Hindlimb muscle (tissue), 1 donor: Measurements from ENCODE around the gene CBX7. TPM values are rescaled to one million over a fixed set of nuclear protein-coding genes. Genes with fewer than 3 reads are reported as not detected.

ENCODE experiments used
- DNase-seq: peaks from one replicate; pipeline ENCODE4 v3.0.0-alpha.2; 2013
- polyA plus RNA-seq: library from polyadenylated mRNA; unstranded; fragments of 120-200 nt; gene quantifications from one replicate; pipeline ENCODE4 v1.2.1, GENCODE V29; 2013; ENCODE audit not compliant: insufficient read length

The CBX7 gene
- polyA plus RNA-seq, 1 donor, result 5.7 TPM

DNA sequence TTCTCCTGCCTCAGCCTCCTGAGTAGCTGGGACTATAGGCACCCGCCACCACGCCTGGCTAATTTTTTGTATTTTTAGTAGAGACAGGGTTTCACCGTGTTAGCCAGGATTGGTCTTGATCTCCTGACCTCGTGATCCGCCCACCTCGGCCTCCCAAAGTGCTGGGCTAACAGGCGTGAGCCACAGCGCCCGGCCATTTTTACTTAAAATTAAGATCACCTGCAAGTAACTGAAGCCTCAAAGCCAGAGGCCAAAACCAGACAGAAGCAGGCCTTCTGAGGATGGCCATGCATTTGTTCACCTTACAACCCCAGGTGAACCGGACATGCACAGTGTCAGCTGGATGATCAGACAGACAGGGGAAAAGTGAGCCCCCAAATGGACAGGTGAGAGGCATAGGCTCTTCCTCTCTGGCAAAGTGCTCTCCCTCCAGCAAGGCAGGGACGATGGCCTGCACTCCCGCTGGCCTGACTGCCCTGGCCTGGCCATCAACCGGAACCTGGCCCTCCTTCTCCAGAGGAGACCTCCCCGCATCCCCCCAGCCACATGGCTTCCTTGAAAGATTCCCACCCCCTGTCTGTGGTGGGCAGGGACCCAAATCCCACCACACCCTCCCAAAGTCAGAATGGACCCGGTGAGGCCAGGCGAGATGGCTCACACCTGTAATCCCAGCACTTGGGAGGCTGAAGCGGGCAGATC lies 29.6 kb downstream of the CBX7 start:
- no peak for DNase-seq

DNA sequence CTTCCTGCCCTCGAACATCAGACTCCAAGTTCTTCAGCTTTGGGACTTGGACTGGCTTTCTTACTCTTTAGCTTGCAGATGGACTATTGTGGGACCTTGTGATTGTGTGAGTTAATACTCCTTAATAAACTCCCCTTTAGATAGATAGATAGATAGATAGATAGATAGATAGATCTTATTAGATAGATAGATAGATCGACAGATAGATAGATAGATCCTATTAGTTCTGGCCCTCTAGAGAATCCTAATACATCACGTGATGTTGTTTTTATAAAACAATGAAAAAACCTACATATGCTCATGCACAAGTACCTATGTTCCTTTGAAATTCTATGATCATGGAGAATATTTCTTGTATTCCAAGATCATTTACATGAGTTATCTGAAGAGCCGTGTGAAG lies 31.5 kb downstream of the CBX7 start:
- no peak for DNase-seq

DNA sequence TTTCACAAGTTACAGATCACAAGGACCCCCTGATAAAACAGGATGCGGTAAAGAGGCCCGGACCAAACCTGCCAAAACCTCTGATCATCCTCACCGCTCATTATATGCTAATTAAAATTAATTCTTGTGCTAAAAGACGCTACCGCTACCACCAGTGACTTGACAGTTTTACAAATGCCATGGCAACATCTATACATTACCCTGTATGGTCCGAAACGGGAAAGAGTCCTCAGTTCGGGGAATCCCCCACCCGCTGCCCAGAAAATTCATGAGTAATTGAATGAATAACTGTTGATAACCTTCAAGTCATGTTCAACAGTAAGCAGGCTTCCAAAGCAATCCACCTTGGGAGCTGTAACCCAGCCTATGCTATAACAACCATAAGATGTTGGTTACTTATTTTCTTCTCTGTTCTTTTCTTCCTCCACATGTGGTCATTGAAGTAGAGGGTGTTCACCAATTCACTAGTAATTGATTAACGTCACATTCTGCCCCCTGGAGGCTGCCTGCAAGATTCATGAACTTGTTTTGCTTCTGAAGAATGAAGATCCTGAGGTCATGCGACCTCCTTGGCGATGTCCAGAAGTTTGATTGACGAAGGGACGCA lies 34.8 kb downstream of the CBX7 start:
- peak; percentile 34 for DNase-seq

DNA sequence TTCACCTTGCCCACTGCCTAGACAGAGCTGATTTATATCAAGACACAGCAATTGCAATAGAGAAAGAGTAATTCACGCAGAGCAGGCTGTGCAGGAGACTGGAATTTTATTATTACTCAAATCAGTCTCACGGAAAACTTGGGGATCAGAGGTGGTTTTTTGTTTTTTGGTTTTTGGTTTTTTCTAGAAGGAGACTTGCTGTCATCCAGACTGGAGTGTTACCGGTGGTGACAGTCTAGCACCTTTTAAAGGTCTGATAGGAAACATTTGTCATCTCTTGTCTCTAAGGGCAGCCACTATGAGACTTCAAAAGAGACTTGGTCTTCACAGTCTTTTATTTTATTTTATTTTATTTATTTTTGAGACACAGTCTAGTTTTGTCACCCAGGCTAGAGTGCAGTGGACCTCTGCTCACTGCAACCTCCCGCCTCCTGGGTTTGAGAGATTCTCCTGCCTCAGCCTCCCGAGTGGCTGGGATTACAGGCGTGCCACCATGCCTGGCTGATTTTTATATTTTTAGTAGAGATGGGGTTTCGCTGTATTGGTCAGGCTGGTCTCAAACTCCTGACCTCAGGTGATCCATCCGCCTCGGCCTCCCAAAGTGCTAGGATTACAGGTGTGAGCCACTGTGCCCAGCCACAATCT lies 36.4 kb downstream of the CBX7 start:
- DNase-seq, result no peak

DNA sequence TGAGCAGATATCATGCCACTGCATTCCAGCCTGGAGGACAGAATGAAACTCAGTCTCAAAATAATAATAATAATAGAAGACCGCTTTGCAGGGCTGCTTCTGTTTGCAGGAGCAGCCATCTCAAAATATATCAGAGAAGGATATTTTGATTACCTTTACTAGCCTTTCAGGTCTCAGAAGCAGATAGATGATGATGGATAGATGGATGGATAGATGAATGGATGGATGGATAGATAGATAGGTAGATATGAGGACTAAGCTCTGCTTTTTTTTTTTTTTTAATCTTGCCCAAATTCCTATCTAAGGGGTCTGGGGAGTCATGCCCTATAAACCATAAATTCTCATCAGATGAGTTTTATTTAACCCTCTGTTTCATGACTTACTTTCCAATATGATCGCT lies 36.9 kb downstream of the CBX7 start:
- DNase-seq, result no peak

DNA sequence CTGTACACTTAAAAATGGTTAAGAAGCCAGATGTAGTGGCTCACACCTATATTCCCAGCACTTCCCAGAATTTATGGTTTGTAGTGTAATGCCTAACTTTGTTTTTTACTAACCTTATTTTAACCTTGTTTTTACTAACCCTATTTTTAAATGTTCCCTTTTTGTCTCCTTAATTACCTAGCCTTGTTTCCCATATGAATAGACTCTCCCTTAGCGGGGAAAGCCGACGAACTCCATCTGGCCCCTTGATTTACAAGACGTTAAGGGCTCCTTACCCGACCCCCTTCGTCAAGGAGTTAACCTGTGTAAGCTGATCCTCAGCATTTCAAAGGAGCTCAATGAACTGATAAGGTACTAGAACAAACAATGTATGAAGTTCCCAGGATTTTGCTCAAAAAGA lies 38.4 kb downstream of the CBX7 start:
- no peak for DNase-seq

DNA sequence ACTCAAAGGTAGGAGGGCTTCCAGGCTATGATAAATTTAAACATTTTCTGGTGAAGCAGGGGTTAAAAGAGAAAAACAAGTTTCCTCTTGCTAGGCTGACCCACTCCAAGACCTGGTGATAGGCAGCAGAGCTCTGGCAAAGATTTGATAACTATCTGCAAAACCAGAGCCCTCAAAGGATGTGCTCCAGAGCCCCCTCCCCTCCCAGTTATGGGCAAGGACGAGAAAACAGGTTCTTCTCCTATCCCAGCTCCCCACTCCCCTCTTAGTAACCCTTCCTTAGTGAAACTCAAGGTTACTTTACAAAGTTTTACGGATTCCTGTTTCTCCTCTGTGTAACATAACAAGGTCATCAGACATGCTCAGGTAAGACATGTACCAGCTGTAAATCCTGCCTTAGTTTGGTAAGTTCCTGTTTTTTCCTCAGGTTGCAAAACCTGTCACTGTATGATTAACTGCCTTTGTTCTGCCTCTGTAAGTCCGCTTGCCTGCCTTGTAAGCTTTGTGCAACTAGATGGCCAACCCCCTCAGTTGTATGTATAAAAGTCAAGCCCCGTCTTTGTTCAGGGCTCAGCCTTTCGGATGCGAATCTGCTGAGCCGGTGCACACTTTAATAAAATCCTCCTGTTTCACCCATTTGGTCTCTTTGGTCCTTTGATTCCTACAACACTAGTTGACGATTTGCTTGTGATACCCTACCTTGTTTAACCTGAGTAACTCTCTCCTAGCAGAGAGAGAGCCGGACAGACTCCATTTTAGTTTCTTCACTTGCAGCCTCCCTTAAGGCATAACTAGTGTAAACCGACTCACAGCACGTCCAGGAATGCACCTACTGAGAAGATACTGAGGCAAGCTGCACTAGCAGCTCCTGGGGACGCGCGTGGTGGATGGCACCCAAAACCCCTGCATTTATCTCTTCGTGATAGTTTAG lies 41.6 kb downstream of the CBX7 start:
- no peak for DNase-seq

DNA sequence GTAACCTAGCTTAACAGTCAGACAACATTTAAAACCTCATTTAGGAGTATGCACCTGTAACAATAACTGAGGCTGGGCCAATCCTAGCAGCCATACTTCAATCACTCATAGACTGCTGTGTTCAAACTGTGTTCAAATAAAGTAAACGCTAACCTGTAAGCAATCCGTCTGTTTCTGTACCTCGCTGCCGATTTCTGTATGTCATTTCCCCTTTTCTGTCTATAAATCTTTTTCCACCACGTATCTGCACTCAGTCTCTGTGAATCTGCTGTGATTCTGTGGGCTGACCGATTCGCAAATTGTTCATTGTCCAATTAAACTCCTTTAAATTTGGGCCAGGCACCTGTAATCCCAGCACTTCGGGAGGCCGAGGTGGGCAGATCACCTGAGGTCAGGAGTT lies 43.1 kb downstream of the CBX7 start:
- no peak for DNase-seq

DNA sequence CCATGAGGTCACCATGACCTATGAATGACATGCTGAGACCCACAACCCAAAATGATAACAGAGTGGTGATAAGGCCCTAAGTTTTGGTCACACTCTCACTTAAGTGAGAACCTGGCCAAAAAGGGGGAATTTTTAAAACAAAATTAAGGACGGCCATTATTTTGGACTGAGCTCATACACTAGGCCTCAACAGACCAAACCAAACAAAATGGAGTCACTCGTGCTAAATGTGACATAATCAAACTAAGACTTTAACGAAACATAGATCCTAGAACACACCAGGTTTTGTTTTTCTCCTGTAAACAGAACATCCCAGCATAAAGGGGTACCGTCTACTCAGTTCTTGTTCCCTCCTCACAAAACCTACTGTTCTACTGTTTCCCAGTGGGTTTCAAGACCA lies 44.0 kb downstream of the CBX7 start:
- DNase-seq, result no peak

DNA sequence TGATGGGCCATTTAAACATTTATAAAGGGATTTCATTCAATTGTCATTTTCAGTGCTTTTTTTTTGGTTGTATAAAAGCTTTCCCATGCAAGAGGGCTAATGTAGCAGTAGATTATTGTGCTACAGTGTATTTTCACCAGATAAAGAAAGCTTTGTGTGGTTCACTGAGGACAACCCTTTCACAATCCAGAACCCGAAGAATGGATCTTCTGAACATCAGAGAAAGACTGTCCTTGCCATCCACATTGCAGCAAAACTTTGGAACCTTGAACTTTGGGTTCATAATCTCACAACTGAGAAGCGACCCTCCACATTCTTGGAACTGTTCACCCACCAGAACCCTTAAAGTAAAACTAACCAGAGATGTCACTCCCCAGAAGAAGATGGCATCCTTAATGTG lies 46.2 kb downstream of the CBX7 start:
- no peak for DNase-seq

DNA sequence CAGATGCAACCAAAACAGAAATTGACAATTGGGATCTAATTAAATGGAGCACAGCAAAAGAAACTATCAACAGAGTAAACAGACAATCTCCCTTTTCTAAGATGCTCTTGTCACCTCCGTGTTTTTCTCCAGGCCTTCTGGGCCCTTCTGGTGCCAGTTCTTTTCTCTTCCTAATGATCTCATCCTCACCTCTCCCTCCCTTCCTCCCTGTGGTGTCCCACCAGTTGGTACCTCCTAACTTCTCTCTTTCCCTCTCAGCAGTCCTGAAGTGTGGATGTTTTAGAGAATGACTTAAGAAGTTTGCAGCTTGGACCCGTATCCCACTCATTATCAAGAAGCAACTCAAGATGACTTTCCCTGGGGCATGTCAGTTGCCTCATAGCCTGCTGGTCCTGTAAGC lies 49.0 kb downstream of the CBX7 start:
- no peak for DNase-seq

DNA sequence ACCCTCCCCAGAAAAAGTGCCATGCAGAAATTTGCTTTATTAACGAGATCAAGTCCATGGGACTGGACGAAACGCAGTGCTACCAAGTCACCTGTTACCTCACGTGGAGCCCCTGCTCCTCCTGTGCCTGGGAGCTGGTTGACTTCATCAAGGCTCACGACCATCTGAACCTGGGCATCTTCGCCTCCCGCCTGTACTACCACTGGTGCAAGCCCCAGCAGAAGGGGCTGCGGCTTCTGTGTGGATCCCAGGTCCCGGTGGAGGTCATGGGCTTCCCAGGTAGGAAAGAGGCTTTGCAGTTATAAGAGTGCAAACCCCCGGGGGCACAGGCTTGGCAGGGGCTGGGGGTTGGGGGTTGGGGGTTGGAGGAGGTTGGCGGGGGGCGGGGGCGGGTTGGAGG lies 51.3 kb downstream of the CBX7 start:
- no peak for DNase-seq

DNA sequence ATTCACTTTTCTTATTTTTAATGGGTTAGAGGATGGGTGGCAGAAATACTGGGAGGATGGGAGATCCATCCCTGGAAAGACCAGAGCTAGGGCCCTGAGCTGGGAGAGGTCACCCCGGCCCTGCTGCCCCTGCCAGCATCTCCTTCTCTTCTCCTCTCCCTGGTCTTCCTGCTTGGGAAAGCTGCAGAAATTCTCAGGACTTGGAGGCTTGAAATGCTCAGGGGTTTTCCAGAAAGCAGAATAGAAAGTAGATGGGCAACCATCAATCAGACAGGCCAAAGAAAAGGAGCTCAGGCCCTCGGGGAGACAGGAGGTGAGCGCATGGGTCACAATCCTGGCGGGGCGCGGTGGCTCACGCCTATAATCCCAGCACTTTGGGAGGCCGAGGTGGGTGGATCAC lies 53.9 kb downstream of the CBX7 start:
- DNase-seq, result no peak

DNA sequence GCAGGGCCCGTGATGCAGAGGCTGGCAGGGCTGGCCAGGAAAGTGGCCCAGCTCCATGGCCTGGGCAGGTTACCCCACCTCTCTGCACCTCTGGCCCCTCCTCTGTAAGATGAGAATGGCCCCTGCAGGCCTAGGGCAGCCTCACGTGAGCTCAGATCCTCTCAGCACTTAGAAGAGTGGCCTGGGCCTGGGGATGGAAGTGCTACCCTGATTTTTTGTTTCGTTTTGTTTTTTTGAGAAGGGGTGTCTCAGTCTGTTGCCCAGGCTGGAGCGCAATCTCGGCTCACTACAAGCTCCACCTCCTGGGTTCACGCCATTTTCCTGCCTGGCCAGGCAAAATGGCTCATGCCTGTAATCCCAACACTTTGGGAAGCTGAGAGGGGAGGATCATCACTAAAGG lies 54.5 kb downstream of the CBX7 start:
- DNase-seq, result no peak

DNA sequence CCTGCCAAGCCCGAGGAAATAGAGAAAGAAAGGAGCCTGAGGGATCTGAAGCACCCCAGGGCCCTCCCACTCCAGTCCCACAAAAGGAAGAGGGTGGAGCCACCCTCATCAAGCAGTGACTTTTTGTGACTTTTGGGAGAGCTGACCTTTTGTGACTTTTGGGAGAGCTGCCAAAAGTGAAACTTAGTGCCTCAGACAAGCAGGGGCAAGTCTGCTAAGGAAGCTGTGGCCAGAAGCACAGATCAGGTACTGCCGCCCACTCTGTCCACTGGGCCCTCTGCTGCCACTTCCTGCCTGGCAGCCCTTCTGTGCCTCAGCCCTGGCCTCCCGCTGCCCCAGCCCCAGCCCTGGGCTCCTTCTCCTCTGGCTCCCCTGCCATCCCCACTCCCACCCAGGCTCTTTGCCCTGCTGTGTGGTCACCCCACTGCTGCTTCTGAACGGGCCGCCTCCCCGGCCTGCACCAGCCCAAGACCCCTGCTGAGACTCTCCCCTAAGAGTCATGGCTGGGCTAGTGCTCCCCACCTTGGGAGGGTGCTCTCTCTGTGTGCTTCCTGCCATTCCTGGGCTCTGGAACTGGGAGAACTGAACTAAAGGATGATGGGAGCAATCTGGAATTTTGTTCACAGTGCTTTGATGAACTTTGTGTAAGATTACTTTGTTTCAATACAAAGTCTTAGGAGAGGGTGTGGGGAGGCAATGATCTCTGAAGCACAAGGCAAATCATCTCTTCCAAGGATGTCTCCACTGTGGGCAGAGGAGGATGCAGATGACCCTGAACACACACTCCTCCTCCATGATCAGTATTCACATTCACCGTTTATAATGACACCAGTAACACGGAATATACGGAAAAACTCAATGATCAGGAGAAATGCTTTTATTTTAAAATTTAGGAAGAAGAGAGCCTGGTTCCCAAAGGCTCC lies 55.1 kb downstream of the CBX7 start, which contains the start of gene APOBEC3H:
APOBEC3H (plus strand) TSS at position 147 of the 923 bp plus-strand sequence. CDS start 3,035 bp downstream, outside the sequence.
- DNase-seq, result no peak

DNA sequence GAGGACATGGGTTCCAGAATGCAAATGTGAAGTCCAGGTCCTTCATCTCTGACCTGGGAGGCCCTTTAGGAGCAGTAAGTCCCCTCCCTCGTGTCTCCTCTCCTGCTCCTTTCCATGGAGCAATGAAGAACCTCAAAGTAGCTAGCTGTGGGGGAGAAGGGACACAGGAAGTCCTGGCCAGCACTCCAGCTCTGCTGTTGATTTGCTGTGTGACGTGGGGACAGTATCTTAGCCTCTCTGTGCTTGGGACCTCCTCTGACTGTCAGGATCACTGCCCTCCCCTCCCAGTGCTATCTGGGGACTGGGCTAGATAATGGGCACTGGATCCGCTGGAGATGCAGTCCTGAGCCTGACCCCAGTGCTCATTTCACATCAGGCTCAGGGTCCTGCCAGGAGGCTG lies 56.5 kb downstream of the CBX7 start:
- no peak for DNase-seq

DNA sequence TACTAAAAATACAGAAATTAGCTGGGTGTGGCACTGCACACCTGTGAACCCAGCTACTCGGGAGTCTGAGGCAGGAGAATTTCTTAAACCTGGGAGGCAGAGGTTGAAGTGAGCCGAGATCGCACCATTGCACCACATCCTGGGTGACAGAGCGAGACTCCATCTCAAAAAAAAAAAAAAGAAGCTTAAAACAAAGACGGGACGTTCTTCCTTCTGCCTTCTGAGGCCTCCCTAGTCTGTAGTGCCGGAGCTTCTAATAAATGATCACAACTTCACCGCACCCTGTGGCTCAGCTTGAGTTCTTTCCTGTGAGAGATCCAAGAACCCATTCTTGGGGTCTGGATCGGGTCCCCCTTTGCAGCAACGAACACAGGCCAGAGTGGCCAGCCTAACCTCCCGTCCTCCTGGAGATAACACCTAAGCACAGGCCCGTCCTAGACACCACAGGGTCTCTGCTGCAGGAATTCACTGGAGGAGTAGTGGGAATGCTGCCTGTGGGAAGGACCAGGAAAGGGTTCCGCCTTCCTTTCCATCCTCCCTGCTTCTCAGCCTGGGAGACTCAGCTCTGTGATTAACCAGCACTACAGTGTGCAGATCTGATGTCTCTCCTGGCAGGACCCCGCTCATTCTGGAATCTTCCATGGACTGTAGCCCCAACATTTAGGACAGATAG lies 57.6 kb downstream of the CBX7 start:
- no peak for DNase-seq

DNA sequence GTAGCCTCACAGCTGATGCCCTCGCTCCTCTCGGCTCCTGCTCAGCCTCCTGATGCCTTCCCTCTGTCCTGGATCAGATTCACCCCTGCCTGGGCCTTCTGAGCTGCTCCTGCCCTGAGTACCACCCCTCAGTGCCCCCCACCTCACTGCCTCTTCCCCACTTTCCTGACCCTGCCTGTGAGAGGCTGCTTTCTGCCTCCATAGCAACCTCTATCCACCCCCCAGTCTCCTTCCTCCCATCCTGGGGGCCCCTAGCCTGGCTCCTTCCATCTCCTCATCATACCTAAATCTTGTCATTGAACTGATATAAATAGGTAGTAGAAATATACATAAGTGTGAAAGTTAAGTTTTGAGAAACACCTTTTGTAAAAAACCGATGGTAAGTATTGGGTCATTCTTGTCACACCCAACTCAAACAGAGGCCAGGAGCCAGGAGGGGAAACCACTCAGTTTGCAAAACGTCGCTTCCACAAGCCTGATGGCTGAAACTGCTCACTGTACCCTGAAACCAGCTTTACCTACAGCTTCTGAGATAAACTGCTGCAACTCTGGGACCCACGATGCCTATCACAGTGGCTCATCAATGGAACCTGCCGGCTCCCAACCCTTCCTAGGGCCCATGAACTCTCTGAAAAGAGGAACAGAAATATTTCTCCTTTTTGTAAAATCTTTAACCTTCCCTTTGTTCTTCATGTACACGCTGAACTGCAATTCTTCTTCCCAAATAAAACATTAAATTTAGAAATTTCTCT lies 60.2 kb downstream of the CBX7 start:
- no peak for DNase-seq

DNA sequence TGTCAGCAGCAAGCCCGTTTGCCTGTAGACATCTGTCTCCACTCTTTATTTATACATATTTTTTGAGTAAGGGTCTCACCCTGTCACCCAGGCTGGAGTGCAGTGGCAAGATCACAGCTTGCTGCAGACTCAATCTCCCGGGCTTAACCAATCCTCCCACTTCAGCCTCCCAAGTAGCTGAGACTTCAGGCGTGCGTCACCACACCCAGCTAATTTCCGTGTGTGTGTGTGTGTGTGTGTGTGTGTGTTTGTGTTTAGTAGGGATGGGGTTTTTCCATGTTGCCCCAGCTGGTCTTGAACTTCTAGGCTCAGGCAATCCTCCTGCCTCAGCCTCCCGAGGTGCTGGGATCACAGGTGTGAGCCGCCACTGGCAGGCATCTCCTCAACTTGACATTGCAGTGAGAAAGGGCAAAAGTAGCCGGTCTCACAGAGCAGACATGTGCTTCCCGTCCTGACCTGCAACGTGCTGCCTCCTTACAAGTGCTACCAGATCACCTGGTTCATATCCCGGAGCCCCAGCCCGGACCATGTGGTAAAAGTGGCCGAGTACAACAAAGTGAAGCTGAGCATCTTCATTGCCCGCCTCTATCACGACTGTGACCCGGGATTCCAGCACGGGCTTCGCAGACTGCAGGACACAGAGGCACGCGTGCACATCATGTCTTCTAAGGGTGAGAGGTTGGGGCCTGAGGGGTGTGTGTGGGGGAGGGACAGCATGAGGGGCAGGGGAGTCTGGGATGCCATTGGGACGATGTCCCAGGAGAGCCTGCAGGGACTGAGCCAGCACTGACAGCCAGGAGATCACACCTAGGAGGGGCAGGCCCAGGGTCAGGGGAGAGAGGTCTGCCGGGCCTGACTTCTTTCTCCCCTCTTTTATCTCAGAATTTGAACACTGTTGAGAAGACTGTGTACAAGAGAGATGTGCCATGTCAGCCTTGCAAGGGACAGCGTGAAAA lies 61.1 kb downstream of the CBX7 start:
- no peak for DNase-seq
